G401 (cell line): ENCODE results near the gene PSMA1. TPM values are rescaled to one million over a fixed set of nuclear protein-coding genes. Genes with fewer than 3 reads are reported as not detected.
"Not testable (repeated sequence)": the region's sequence is repeated elsewhere in the genome, so short reads cannot be mapped to it uniquely, and the experiment has no call there.

Source experiments
- DNase-seq: peaks from one replicate; pipeline ENCODE4 v3.0.0-alpha.2; 2015; ENCODE audit warnings: low spot score
- in situ Hi-C: cut with HindIII; loops from 2 replicates; pipeline ENCODE4 v1.10.0; 2016; ENCODE audit warnings: low sequenced_read_pairs, mixed read lengths
- total RNA-seq: library from RNA; depleted of rRNA; stranded (reverse); fragments of >200 nt; shearing (Covaris generic); gene quantifications from 2 replicates; pipeline ENCODE4 v1.2.3, GENCODE V29; 2014

Gene PSMA1
- total RNA-seq, 1 experiment from 2014 or later = 414 TPM

DNA sequence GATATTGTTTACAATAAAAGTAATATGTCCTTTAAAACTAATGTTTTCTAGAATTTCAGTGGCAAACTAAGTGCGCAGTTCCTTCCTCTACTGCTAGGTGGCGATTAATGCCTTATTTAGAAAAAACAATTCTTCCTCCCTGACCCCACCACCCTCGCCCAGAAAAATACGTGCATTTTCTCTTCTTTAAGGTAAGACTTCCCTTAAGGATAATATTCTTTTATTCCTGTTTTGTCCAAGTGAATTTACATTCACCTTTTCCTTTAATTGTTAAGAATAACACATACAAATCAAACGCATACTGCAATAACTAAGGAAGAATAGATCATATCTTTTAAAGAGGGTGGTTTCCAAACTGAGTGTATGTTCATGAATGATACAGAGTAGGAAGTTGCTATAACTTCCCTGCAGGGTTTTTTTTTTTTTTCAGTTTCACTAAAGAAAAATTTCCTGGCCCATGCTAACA lies 17.0 kb upstream of the PSMA1 start:
- DNase-seq = peak; percentile 76
- in situ Hi-C loops = no loop called here

DNA sequence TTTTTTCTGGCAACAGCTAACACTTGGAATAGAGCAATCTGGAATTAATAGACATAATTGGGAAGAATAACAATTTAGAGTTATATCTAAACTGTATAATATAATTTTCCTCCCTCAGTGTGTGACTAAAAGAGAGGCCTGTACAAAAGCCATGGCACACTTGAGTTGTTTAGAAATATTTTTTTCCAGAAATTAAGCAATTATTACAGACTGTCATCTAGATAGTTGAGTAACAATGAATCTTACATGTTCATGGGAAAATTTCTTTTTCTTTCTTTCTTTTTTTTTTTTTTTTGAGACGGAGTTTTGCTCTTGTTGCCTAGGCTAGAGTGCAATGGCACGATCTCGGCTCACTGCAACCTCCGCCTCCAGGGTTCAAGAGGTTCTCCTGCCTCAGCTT lies 15.0 kb upstream of the PSMA1 start:
- in situ Hi-C loops, DNase-seq: not testable (repeated sequence)

DNA sequence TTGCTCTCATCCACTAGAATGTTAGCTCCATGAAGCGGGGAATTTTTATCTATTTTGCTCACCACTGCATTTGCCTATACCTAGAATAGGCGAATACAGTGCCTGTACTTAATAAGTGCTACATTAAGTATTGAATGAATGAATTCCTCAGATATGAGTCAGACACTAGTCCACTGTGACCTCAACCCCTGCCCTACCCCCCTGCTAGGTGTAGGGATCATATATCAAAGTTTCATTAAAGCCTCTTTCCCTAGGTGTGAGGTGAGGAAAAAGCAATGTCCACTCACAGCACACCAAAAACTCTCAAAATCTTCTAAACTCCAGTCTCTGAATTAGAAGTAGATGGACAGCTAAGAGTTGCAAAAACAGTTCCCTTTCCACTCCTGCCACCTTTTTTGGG lies 9.8 kb upstream of the PSMA1 start:
- no peak for DNase-seq
- in situ Hi-C loops = no loop called here

DNA sequence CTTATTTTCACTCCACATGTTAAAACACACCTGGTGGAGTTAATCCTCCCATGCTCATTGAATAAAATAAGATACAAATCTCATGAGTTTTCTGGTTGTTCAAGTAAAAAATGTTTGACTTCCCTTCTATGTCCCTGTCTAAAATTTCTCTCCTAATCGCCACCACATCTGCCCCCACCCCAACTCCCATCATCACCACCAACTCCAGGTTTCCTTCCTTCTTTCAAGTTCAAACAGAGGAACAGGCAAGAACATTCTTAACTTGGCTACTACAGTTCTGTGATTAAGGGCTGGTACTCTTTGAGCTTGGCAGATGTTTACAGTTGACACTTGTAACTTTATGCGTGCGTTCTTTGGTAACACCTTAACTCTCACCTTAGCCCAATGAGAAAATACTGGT lies 9.1 kb upstream of the PSMA1 start:
- no peak for DNase-seq
- in situ Hi-C loops = no loop called here

DNA sequence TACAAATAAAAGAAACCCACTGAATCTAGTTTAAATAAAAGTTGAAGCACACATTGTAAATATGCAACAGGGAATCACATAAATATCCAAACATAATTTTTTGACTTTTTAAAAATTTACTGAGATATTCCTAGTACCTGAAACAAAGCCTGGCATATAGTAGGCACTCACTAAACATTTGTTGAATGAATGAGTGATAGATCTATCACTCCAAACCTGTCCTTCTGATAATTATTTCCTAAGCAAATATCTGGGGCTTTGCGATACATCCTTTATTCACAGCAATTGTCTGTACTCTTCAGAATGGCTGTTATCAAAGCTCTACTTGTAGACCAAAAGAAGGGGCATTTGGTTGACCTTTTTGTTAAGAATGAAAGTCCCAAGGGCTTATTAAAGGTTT lies 2.6 kb upstream of the PSMA1 start:
- no peak for DNase-seq
- in situ Hi-C loops = no loop called here

DNA sequence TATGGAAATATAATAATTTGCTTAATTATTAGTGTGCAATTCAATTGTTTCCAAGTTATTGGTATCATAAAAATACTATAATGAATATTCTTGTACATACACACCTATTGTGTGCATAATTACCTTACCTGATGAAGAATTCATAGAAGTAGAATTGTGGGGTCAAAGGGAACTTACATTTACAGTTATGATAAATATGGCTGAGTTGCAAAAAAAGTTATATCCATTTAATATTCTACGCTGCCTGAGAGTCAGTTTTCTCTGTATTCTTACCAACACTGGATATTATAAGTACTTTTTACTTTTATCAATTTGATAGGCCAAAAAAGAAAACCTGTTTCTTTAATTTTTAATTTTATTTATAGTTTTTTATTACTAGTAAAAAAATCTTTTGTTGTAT lies 2.1 kb upstream of the PSMA1 start:
- in situ Hi-C loops = no loop called here
- DNase-seq = no peak

DNA sequence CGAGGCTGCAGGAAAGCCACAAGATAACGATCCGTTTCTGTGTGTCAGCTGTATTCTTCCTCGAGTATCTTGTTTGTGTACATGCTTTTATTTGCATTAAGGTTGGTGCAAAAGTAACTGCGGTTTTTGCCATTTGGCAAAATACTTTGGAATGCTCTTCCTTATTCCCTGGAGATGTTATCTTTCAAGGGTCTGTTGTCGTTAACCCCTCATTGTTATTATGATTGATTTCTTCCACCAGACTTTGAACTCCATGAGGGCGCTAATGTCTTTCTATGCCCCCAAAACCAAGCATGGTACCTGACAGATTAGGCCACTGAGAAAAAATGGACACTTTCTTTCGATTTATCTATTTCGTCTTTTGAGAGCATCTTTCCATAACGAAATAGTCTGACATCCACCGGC lies 563 bp upstream of the PSMA1 start:
- in situ Hi-C loops = no loop called here
- no peak for DNase-seq

DNA sequence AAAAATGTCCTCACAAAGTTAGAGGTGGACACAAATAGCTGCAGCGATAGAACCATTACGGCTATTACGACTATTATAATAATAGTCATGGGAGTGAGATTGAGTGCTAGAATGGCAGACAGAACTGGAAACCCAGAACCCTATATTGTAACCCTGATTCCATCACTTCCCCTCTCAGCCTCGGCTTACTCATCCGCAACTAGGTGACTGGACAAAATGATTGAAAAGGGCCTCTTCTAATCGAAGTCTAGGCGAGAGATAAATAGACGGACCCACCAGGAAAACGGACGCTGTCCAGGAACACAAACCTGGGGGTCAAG lies 629 bp downstream of the PSMA1 start:
- DNase-seq = no peak
- in situ Hi-C loops = no loop called here

DNA sequence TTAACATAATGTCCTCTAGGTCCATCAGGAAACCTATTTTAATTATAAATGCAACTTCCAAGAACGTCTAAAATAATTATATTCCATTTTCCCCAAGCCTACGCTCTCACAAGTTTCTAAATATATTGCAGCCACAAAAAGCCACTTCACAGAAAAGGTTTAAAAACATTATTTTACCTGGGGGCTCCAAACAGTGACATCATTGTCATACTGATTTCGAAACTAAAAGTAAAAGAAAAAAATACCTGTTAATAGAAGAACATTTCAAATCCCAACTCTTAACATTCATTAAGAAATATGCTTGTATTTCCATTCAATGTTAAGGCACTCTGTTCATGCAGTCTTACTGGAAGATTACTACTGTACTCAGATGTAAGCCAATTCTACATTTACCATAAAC lies 1.4 kb downstream of the PSMA1 start:
- in situ Hi-C loops = no loop called here
- DNase-seq = no peak

DNA sequence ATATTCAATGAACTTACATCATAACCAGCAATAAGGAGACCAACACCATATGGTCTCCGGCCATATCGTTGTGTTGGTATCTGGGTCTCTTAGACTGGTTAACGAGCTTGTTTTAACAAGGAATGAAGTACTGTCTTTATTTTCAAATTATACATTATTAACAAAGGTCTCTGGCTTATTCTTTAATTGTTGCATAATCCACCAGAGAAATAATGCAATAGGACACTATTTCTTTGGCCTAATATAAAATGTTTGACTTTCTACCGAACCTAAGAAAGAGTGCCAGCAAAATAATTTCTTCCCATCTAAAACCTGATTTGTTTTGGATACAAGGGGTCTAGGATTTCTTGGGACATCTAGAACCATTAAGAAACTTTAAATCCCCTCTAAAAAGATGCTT lies 6.4 kb downstream of the PSMA1 start:
- no peak for DNase-seq

DNA sequence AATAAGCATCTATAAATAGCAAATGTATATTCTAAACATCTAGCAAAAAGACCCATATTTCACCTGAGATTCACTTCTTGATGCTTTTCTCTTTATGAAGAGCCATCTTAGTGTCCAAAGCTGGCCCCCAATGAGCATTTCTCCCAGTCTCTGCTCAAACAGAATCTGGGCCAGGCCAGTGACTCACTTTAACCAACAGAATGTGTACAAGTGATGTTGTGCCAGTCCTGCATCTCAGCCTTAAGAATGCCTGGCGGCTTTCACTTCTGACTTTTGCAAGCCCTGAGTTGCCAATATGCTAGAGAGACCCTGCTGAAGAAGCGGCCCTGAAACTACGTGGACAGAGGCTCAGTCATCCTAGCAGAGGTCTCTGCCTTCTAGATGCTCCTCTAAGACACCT lies 13.7 kb downstream of the PSMA1 start:
- no peak for DNase-seq
- in situ Hi-C loops = no loop called here

More for the DNA sequence above, 6.4 kb downstream of the PSMA1 start:
- in situ Hi-C loops = no loop called here

DNA sequence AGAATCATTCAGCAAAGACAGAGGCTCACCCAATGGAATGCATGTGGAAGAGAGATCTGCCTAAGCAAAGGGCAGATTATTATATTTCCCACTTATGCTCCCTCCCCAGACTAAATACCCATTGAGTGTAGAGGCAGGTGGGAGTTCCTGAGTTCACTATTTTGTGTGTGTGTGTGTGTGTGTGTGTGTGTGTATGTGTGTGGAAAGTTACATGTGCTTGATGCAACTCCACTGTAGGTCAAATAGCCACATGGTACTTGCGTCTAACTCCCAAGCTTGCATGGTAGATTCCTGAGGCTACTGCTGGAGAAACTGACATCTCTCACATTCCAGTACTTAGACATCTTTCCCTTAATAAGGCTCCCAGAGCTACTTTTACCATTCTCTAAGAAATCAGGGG lies 17.2 kb downstream of the PSMA1 start:
- DNase-seq = no peak
- in situ Hi-C loops = no loop called here

DNA sequence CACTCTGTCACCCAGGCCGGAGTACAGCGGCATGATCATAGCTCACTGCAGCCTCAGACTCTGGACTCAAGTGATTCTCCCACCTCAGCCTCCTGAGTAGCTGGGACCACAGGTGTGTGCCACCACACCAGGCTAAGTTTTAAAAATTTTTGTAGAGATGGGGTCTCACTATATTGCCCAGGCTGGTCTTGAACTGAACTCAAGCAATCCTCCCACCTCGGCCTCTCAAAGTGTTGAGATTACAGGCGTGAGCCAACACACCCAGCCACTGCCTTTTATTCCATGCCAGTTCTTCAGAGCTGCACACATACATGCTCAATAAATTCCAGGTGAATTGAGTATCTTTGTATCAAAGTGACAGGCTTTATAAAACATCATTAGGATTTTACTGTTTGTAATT lies 18.1 kb downstream of the PSMA1 start:
- in situ Hi-C loops = no loop called here
- DNase-seq = no peak

DNA sequence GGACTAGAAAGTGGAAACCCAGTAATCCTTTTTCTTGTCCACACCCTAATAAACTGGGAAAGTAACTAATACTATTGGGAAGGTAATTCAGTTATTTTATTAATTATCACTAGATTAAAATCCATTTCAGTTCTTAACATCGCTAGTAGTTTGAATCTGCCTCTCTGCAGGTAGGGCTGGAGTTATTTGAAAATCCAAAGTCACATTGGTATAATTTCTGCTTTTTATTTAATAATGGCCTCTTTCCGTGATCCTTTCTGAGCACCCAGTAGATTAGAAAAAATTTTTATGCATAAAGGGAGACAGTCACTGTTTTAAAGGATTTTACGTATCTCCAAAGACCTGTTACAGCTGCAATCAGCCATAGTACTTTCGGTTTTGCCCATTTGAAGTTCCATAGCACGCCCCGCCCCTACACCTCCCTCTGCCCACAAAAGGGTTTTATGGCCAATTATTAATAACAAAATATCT lies 20.0 kb downstream of the PSMA1 start:
- in situ Hi-C loops = no loop called here
- peak; percentile 31 for DNase-seq

DNA sequence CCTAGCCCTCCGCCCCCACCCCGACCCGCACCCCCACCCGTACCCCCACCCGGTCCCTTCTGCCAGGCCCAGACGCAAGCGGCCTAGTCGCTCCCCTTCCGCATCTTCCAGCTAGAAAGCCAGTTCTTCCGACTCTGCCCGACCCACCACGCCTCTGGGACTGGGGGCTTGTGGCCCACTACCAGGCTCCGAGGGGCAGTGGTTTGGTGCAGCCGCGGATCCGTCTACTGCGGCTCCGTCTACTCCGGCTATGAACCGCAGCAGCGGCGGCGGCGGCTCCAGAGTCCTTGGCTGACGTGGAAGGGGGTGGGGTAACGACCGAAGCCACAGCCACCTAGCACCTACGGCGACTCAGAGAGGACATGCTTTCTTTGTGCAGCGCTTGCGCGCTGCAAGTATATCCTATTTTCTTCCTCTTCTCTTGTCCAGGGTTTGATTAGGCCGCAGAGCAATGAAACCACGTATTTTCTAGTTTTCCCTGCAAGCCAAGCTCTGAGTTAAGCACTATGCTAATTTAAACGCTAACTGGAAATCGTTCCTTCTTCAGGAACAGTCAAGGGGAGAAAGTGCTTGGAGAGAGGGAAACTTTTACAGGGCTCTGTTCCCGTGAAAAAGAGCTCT lies 20.5 kb downstream of the PSMA1 start, which contains the start of gene COPB1:
Gene COPB1, minus strand, starts transcription at position 252 of the 621 bp plus-strand sequence. CDS start 883 bp downstream, outside the sequence.
- in situ Hi-C loops = no loop called here

DNA sequence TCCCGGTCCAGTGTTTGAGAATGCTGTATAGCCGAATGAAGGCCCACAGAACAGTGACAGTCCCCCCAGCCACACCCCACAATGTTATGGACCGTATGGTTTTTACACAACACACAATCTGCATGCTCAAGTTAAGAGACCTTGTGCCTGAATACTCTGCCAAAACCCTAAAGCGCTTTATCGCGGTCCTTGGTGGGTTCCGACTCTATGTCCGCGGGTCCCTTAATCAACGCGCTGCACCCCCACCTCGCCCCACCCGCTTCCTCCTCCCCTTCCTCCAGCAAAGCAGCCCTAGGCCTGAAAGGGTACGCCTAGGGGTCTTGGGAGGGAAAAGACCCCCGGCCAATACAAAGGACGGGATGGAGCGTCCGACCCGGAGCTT lies 21.0 kb downstream of the PSMA1 start:
- in situ Hi-C loops = no loop called here

More for the DNA sequence above, 20.5 kb downstream of the PSMA1 start, which contains the start of gene COPB1:
- peak; percentile 94 for DNase-seq

DNA sequence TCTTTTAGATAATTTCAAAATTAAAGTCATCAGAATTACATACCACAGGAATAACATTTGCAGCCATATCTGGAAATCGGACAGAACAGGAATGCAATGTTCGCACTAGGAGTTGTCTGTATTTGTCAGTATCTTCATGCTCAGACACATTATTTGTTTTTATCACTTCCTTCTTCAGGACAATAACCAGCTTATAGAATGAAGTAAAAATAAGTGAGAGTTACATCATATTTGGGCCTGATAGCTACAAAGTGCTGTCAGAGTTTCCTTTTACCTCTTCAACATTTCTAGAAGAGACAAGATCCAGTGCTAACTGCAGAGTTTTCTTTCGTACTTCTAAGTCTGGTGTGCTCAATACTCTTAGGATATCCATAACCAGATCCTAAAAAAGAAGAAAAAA lies 39.5 kb downstream of the PSMA1 start:
- DNase-seq = no peak
- in situ Hi-C loops = no loop called here

More for the DNA sequence above, 21.0 kb downstream of the PSMA1 start:
- peak; percentile 23 for DNase-seq

DNA sequence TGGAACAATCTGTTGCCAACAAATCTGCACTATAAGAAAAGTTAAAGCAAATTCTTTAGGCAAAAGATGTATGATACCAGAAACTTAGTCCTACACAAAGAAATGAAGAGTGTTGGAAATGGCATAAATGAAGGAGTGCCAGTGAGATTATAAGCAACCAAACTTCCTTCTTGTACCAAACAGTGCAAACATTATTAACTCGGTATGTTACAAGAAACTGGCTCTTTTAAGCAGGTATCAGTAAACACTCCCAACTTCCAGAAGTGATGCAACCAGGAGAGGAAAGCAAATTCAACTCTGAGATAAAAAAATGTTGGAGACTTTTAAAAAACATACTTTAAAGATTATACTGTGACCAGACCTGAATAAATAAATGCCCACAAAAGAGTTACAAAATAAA lies 49.1 kb downstream of the PSMA1 start:
- no peak for DNase-seq
- in situ Hi-C loops = no loop called here

DNA sequence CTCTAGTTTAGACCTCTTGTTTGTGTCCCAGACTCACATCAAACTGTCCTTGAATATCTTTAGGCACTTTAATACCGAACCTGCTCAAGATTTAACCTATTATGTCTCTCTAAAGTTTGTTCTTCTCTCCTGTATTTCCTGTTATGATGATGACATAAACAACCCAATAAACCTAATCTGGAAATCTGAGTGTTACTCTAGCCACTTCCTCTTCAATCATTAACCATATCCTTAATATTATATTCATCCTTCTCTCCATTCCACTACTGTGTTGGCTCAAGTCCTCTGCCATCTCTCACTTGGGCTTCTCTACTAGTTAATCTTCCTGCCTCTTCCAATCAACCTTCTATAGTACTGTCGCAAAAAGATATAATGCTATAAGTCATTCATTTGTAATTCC lies 56.6 kb downstream of the PSMA1 start:
- in situ Hi-C loops = no loop called here
- DNase-seq = no peak

DNA sequence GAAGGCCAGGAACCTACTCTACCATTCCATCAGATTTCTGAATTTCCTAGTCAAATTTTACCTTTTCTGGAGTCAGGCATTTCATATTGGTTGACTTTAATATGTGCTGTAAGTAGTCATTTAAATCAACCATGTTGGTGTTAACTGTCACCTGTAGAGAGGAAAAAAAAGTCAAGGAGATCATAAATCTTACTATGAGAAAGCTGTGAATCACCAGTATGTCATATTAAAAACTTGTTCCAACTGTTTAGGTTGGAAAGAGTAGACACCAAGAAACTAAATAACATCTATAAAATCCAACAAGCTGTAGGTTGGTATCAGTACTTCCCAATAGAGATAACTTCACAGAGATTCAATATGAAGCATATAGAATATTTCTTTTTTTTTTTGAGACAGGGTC lies 60.0 kb downstream of the PSMA1 start:
- in situ Hi-C loops = no loop called here
- DNase-seq = no peak

DNA sequence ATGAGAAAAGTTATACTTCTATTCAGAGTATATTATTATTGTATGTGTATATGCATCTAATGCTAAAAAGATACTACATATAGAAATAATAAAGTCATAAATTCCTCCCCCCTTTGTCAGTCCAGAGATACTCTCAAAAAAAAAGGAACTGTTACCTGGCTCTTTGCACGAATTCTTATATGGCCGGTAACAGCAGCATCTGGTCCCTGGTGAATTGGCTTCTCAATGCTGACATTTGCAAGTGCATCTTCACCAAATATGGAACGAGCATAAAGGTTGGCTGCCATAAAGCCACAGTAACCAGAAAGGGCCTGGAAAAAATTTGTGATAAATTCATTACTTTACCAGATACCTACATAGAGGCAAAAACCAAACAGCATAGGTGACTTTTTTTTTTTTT lies 61.8 kb downstream of the PSMA1 start:
- in situ Hi-C loops = no loop called here
- no peak for DNase-seq
